CD1c-positive myeloid dendritic cell (primary cell): Measurements from ENCODE around the gene MYCBPAP.
"Not testable (repeated sequence)": the region's sequence is repeated elsewhere in the genome, so short reads cannot be mapped to it uniquely, and the experiment has no call there.

ENCODE experiments used
- DNase-seq: peaks from one replicate; pipeline ENCODE4 v3.0.0-alpha.2; 2016; ENCODE audit errors: extremely low spot score

The MYCBPAP gene

DNA sequence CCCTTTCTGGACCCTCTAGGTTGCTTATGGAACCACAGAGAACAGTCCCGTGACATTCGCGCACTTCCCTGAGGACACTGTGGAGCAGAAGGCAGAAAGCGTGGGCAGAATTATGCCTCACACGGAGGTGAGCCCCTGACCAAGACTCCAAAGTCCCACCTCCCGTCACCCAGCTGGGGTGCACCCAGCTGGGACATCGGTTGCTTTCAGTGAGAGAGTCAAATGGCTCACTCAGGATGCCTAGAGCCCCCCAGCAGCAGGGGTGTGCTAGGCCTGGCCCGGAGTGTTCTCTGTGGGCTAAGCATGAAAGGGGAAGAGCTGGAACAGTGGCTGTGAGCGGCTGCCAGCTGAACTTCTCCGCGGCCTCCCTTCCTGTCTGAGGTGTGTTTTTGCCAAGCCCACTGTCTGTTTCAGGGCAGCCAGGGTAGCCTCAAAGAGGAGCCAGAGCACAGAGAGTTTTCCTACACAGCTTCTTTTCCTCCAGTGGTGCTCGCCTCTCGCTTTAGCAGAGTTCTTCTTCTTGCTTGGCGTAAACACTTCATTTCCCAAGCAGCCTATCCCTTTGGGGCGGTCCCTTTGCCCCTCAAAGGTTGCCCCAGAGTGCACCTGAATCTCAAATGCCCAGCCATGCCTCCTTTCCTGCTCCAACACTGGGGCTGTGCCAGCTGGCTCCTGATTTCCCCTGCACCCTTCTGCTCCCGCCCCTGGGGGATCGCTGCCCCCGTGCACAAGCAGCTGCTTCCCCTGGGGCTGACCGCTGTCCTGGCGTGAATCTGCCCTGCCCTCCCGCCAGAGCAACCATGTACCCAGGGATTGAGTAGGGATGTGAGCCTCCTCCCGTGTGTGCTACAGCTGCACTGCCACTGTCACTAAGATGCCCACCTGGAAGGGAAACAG lies 37.0 kb upstream of the MYCBPAP start:
- no peak for DNase-seq

DNA sequence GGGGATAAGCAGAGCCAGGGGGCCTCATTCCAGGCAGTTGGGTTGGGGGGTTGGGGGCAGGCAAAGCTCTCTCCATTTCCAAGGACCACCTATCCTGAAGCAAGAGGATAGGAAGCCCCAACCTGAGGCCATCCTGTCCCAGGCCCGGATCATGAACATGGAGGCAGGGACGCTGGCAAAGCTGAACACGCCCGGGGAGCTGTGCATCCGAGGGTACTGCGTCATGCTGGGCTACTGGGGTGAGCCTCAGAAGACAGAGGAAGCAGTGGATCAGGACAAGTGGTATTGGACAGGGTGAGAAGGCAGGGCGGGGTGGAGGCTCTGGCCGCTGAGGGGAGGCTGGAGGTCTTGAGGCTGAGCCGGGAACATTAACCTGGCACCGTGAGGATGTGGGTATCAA lies 36.0 kb upstream of the MYCBPAP start:
- no peak for DNase-seq

GRCh38 chr17:50472761-50473161 lies 35.5 kb upstream of the MYCBPAP start:
- DNase-seq = not testable (repeated sequence)

- no peak for DNase-seq
Measured at GRCh38 chr17:50473901-50474300, 34.3 kb upstream of the MYCBPAP start.

- no peak for DNase-seq
Measured at GRCh38 chr17:50474523-50474922, 33.7 kb upstream of the MYCBPAP start.

DNA sequence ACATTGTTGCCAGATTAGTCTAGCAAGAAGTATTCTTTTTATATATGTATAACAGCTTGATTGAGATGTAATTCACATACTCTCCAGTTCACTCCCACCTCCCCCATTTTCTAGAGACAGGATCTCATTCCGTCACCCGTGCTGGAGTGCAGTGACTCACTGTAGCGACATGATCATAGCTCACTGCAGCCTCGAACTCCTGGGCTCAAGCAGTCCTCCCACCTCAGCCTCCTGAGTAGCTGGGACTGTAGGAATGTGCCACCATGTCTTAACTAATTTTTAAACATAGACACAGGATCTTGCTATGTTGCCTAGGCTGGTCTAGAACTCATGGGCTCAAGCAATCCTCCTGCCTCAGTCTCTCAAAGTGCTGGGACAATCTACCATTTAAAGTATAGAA lies 32.9 kb upstream of the MYCBPAP start:
- no peak for DNase-seq

DNA sequence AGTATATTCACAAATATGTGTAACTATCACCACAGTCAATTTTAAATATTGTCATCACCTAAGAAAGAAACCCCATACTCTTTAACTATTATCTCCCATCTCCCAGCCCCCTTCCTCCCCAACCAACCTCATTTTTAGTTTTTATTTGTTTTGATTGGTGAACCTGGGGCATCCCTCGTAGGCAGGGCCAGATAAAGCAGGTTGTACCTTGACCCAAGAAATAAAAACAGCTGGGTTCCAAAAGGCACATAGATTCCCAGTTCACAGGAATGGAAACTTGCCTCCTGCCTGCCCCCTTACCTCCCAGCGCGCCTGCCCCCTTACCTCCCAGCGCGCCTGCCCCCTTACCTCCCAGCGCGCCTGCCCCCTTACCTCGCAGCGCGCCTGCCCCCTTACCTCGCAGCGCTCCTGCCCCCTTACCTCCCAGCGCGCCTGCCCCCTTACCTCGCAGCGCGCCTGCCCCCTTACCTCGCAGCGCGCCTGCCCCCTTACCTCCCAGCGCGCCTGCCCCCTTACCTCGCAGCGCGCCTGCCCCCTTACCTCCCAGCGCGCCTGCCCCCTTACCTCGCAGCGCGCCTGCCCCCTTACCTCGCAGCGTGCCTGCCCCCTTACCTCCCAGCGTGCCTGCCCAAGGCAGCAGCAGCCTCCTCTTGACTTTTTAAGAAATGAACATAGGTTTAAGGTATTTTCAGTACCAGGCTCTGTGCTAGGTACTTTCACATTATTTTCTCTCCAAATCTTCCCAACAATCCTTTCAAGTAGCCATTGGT lies 32.3 kb upstream of the MYCBPAP start:
- not testable (repeated sequence) for DNase-seq

DNA sequence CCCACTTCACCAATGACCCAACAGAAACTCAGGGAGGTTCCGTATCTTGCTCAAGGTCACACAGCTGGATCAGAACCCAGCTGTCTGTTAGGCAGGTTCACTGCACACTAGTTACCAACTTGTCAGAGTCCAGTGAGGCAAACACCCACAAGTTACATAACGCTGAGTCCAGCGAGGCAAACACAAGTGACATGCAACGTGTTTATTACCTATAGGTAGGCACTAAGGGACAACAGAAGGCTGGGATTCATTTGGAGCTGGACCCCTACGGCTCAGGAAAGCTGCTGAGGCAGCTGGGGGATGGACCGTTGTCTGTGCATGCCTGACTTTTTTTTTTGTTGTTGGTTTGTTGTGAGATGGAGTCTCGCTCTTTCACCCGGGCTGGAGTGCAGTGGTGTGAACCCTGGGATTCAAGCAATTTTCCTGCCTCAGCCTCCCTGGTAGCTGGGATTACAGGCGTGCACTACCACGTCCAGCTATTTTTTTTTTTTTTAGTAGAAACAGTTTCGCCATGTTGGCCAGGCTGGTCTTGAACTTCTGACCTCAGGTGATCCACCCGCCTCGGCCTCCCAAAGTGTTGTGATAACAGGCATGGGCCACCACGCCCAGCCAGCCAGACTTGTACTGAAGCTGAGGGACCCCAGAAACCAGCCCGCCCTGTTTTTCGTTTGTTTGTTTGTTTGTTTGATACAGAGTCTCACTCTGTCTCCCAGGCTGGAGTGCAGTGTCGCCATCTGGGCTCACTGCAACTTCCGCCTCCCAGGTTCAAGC lies 31.5 kb upstream of the MYCBPAP start:
- no peak for DNase-seq

DNA sequence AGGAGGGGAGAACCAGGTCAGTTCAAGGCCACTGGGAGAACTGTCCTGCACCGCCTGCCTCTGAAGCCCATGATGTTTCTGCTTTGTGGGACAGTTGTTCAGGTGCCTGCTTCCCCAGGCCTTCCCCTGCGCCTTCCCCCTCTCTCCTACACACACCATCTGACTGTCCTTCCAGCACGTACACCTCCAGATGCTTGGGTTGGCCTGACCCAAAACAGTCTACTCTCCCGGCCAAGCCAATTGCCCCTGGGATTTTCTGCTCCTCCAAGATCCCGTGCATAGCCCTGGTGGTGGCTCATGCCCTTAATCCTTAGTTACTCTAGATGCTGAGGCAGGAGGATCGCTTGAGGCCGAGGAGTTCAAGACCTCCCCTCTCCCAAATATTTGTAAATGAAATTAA lies 30.3 kb upstream of the MYCBPAP start:
- no peak for DNase-seq

GRCh38 chr17:50478391-50479381 lies 29.6 kb upstream of the MYCBPAP start, which contains the start of gene RSAD1:
Gene RSAD1, plus strand, starts transcription at chr17:50478860. Its CDS starts 25 bp downstream, at chr17:50478885.
- DNase-seq = peak; percentile 93

DNA sequence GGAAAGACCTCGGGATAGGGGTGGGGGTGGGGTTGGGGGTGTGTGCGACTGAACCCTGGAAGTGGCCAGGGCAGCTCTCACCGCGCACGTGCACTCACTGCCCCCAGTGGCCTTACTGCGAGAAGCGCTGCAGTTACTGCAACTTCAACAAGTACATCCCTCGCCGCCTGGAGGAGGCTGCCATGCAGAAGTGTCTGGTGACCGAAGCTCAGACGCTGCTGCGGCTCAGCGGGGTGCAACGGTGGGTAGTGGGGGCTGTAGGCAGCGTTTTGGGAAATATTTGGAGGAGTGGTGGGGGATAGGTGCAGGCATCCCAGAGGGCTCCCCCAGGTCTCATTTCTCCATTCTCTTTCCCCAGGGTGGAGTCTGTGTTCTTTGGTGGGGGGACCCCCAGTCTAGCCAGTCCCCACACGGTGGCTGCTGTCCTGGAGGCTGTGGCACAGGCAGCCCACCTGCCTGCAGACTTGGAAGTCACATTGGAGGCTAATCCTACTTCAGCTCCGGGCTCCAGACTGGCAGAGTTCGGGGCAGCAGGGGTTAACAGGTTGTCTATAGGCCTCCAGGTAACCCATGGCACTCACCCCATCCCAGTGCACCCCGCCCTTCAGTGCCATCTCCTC lies 28.6 kb upstream of the MYCBPAP start:
- peak; percentile 79 for DNase-seq

- no peak for DNase-seq
Measured at GRCh38 chr17:50480142-50480764, 28.0 kb upstream of the MYCBPAP start.

- peak; percentile 36 for DNase-seq
Measured at GRCh38 chr17:50480854-50481490, 27.3 kb upstream of the MYCBPAP start.

GRCh38 chr17:50481648-50482047 lies 26.6 kb upstream of the MYCBPAP start:
- DNase-seq = no peak

GRCh38 chr17:50482110-50482509 lies 26.1 kb upstream of the MYCBPAP start:
- DNase-seq = no peak

- DNase-seq = peak; percentile 89
Measured at GRCh38 chr17:50482516-50482915, 25.7 kb upstream of the MYCBPAP start.

- no peak for DNase-seq
Measured at GRCh38 chr17:50483266-50483665, 25.0 kb upstream of the MYCBPAP start.

DNA sequence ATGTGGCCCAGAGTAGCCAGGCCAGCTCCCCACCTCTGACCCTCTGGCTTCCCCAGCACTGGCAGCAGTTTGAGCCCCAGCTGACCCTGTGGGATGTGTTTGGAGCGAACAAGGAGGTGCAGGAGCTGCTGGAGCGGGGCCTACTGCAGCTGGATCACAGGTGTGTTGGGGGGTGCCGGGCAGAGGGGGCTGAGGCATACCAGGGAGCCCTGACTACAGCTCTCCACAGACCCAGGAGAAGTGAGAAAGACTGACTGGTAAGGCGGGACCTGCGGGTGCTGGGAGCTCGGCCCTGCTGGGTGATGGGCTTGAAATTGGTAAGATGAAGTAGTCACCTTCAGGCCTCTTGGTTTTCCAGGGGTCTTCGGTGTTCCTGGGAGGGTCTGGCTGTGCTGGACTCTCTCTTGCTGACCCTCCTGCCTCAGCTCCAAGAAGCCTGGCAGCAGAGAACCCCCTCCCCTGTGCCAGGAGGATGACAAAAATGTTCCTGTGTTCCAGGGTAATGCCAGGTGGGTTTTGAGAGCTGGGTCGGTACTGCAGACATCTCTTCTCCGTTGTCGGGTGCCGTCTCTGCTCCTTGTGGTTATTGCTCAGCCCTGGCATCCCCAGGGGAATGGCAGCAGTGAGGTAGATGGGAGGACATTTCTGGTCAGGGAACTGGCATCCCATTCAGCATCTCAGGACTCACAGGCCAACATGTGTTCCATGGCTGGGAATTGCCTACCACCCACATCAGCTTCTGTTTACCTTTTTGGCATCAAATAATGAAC lies 23.7 kb upstream of the MYCBPAP start:
- no peak for DNase-seq
